Lung (tissue), 12 donors: ENCODE data around the gene CDKL2. TPM values are rescaled to one million over a fixed set of nuclear protein-coding genes. Genes with fewer than 3 reads are reported as not detected.
"Not testable (repeated sequence)": the region's sequence is repeated elsewhere in the genome, so short reads cannot be mapped to it uniquely, and the experiment has no call there.

Experiments
- ATAC-seq: fragments of 200-7000 bp; cut with Tn5 transposase; one replicate; pipeline ENCODE4 v1.9.1; 2020; ENCODE audit warnings: moderate number of reproducible peaks; ENCODE audit not compliant: insufficient read depth, low FRiP score
- DNase-seq, 3 donors: peaks; one replicate each; pipeline ENCODE4 v3.0.0-alpha.2; 2013 to 2017
- H3K27ac ChIP-seq, 2 donors: one replicate each; pipeline ENCODE4 v1.5.1; 2013; ENCODE audit warnings: mild to moderate bottlenecking in 2 of 2, moderate library complexity in 2 of 2, control low read depth in 1 of 2, inconsistent platforms in 1 of 2, low read depth in 1 of 2, low read length in 1 of 2
- H3K27me3 ChIP-seq, 3 donors: one replicate each; pipeline ENCODE4 v1.5.1; 2013; ENCODE audit warnings: low read length in 2 of 3; ENCODE audit not compliant: control insufficient read depth in 3 of 3, insufficient read depth in 3 of 3
- H3K36me3 ChIP-seq, 4 donors: one replicate each; pipeline ENCODE4 v1.5.1; 2013; ENCODE audit warnings: low read length in 4 of 4, mild to moderate bottlenecking in 1 of 4, moderate library complexity in 1 of 4; ENCODE audit not compliant: control insufficient read depth in 4 of 4, insufficient read depth in 4 of 4
- H3K4me1 ChIP-seq, 5 donors: one replicate each; pipeline ENCODE4 v1.5.1; 2013; ENCODE audit warnings: low read length in 5 of 5, mild to moderate bottlenecking in 2 of 5, moderate library complexity in 1 of 5; ENCODE audit not compliant: control insufficient read depth in 5 of 5, insufficient read depth in 5 of 5
- H3K4me3 ChIP-seq: one replicate; pipeline ENCODE4 v1.5.1; 2013; ENCODE audit warnings: mild to moderate bottlenecking, control low read depth, moderate library complexity
- H3K9ac ChIP-seq, 2 donors: one replicate each; pipeline ENCODE4 v1.5.1; 2013; ENCODE audit warnings: low read length in 2 of 2, control low read depth in 1 of 2; ENCODE audit not compliant: insufficient read depth in 1 of 2
- H3K9me3 ChIP-seq, 4 donors: one replicate each; pipeline ENCODE4 v1.5.1; 2013; ENCODE audit warnings: low read length in 3 of 4, mild to moderate bottlenecking in 1 of 4, moderate library complexity in 1 of 4; ENCODE audit not compliant: control insufficient read depth in 4 of 4, insufficient read depth in 3 of 4
- CTCF ChIP-seq: IDR thresholded peaks from 2 replicates; pipeline ENCODE4 v1.5.1; 2012; ENCODE audit warnings: mild to moderate bottlenecking; ENCODE audit errors: control extremely low read depth, extremely low read depth
- WGBS, 2 donors: extraction: QIAGEN DNeasy Blood & Tissue Kit; methylation state at CpG; one replicate each; pipeline ENCODE4 v1.1.7; 2013; 5-methylcytosine and 5-hydroxymethylcytosine counted together
- polyA plus RNA-seq, 2 donors: library from polyadenylated mRNA; stranded (reverse); fragments of 200-250 nt; gene quantifications; one replicate each; pipeline ENCODE4 v1.2.1, GENCODE V29; 2013
- total RNA-seq, 2 donors: library from RNA; depleted of rRNA in 1 of 2; stranded (reverse); fragments of >200 nt in 1 of 2; gene quantifications; one replicate each; pipeline ENCODE4 v1.2.1, GENCODE V29; 2014 to 2021
- donor health status: control.
- donor health status: control.
- donor health status: Bipolar disorder and iron deficiency.
- donor health status: healthy.
- donor health status: DM: yes; HTN: yes; CAD: no.

CDKL2 gene
- total and polyA plus RNA-seq, 4 donors = 2.7 to 16.3 (median 9.6) TPM

- Histone ChIP-seq H3K4me3 (peak overlapping the region; percentile 82), H3K36me3 (peaks cover 0 to 8% (median 0%) of the 10 kb centered on the region in 4 donors), H3K9me3 (no peaks in the 10 kb centered on the region), H3K27me3 (no peaks in the 10 kb centered on the region), H3K27ac (peak overlapping the region; percentile 68 to 94), H3K4me1 (peaks cover 0 to 23% (median 18%) of the 10 kb centered on the region in 5 donors), H3K9ac (peak overlapping the region; percentile 92 to 98)
- ATAC-seq = peak; percentile 25
- WGBS, 2 donors = 0 to 1% methylated on average over 44 of the region's 44 CpGs
- TF ChIP-seq CTCF = no peak
- DNase-seq = peak; percentile 70 to 74 (median 73)
Measured at GRCh38 chr4:75672461-75673026, 42.2 kb upstream of the CDKL2 start.

GRCh38 chr4:75671802-75672421 lies 41.6 kb upstream of the CDKL2 start:
- Histone ChIP-seq H3K4me3 (peak overlapping the region; percentile 82), H3K9ac (peak overlapping the region; percentile 92 to 98), H3K9me3 (no peaks in the 10 kb centered on the region), H3K4me1 (peaks cover 0 to 23% (median 18%) of the 10 kb centered on the region in 5 donors), H3K27me3 (no peaks in the 10 kb centered on the region), H3K27ac (peak overlapping the region; percentile 68 to 94), H3K36me3 (peaks cover 0 to 8% (median 0%) of the 10 kb centered on the region in 4 donors)
- 14 to 15% methylated on average over 10 of the region's 10 CpGs for WGBS, 2 donors
- TF ChIP-seq CTCF = no peak
- ATAC-seq (no peak), DNase-seq (peak in 1 of 3 donors; percentile 35)

GRCh38 chr4:75668596-75668995 lies 38.3 kb upstream of the CDKL2 start:
- no peak for ATAC-seq

GRCh38 chr4:75667636-75668035 lies 37.3 kb upstream of the CDKL2 start:
- not testable (repeated sequence) for ATAC-seq, H3K27ac ChIP-seq, H3K4me3 ChIP-seq, DNase-seq, H3K36me3 ChIP-seq, H3K9me3 ChIP-seq, H3K9ac ChIP-seq, H3K27me3 ChIP-seq
- 87% methylated on average over 7 of the region's 7 CpGs for WGBS, 2 donors
- H3K4me1 ChIP-seq = peaks cover 0 to 21% (median 12%) of the 10 kb centered on the region in 5 donors

More at GRCh38 chr4:75668596-75668995, 38.3 kb upstream of the CDKL2 start:
- Histone ChIP-seq H3K4me3 (no peak overlapping the region), H3K4me1 (peaks cover 0 to 21% (median 12%) of the 10 kb centered on the region in 5 donors), H3K27ac (no peak overlapping the region), H3K9me3 (no peaks in the 10 kb centered on the region), H3K9ac (no peak overlapping the region), H3K36me3 (peaks cover 0 to 8% (median 0%) of the 10 kb centered on the region in 4 donors), H3K27me3 (no peaks in the 10 kb centered on the region)
- no peak for TF ChIP-seq CTCF
- no peak for DNase-seq
